Heart right ventricle (tissue), 16 donors: ENCODE data around the gene ENKD1. TPM values are rescaled to one million over a fixed set of nuclear protein-coding genes. Genes with fewer than 3 reads are reported as not detected.
A peak's percentile ranks its signal among the peaks of the same experiment; 100 is the strongest.

Experiments used
- ATAC-seq, 8 donors: fragments of 200-7000 bp; cut with Tn5 transposase; one replicate each; pipeline ENCODE4 v1.9.1; 2020; ENCODE audit warnings: mild to moderate bottlenecking in 8 of 8, moderate library complexity in 8 of 8, moderate number of reproducible peaks in 1 of 8
- DNase-seq, 2 donors: peaks; one replicate each; pipeline ENCODE4 v3.0.0-alpha.2; 2020
- H3K27ac ChIP-seq, 10 donors: fragments of 200-600 bp; sonication (generic) in 2 of 10; one replicate each; pipeline versions ENCODE4 v1.5.0 to v1.8.0; 2020 to 2022; ENCODE audit warnings: mild to moderate bottlenecking in 3 of 10
- H3K27me3 ChIP-seq, 7 donors: fragments of 200-600 bp; one replicate each; pipeline ENCODE4 v1.8.0; 2021 to 2022; ENCODE audit warnings: mild to moderate bottlenecking in 2 of 7
- H3K36me3 ChIP-seq, 9 donors: fragments of 200-600 bp; sonication (generic) in 1 of 9; one replicate each; pipeline versions ENCODE4 v1.5.0 to v1.8.0; 2020 to 2022; ENCODE audit warnings: mild to moderate bottlenecking in 2 of 9
- H3K4me1 ChIP-seq, 9 donors: fragments of 200-600 bp; sonication (generic) in 1 of 9; one replicate each; pipeline versions ENCODE4 v1.5.0 to v1.8.0; 2020 to 2022; ENCODE audit warnings: mild to moderate bottlenecking in 4 of 9
- H3K4me3 ChIP-seq, 10 donors: fragments of 200-600 bp; sonication (generic) in 2 of 10; one replicate each; pipeline versions ENCODE4 v1.5.0 to v1.8.0; 2020 to 2022; ENCODE audit warnings: mild to moderate bottlenecking in 7 of 10, moderate library complexity in 2 of 10
- H3K9me3 ChIP-seq, 11 donors: fragments of 200-600 bp in 10 of 11; sonication (generic) in 2 of 11; one replicate each; pipeline versions ENCODE4 v1.5.0 to v1.8.0; 2013 to 2022; ENCODE audit warnings: mild to moderate bottlenecking in 2 of 11, control low read depth in 1 of 11, moderate library complexity in 1 of 11
- CTCF ChIP-seq, 9 donors: fragments of 200-600 bp; sonication (generic) in 2 of 9; IDR thresholded peaks; one replicate each; pipeline versions ENCODE4 v1.5.0 to v1.8.0; 2021 to 2022; ENCODE audit warnings: antibody characterized with exemption in 9 of 9, mild to moderate bottlenecking in 5 of 9, moderate library complexity in 1 of 9
- WGBS, 2 donors: extraction: QIAGEN DNeasy Blood & Tissue Kit; methylation state at CpG; one replicate each; pipeline ENCODE4 v1.1.7; 2013; ENCODE audit warnings: inconsistent platforms in 1 of 2; 5-methylcytosine and 5-hydroxymethylcytosine counted together
- intact Hi-C, 10 donors: fragments of 100-400 bp; cut with DNase I; formaldehyde crosslinking; loops; one replicate each; pipeline versions ENCODE4 v1.11.1 to v1.14.2; 2022
- polyA plus RNA-seq, 2 donors: library from polyadenylated mRNA; stranded (reverse); fragments of 200-250 nt; gene quantifications; one replicate each; pipeline ENCODE4 v1.2.3, GENCODE V29; 2013
- total RNA-seq, 10 donors: library from RNA; stranded (reverse); fragmentation: NEBNext Ultra II Directional in 3 of 10; extraction: Animal tissue kit (Norgen Biotek cat#: 25700) in 3 of 10; gene quantifications; one replicate each; pipeline versions ENCODE4 v1.2.1 to v1.2.4, GENCODE V29; 2021 to 2023
- donor health status: Arrhythmogenic right ventricular cardiomyopathy.
- donor health status: ischemic (EF 13 %, LVEDD 7.1; RV severe dilation, severe dysfunction).
- donor health status: healthy with polysubstance abuse.
- donor health status: DM: no; HTN: yes; CAD: no.
- donor health status: DM: no; HTN: no; CAD: no.
- donor health status: ischemic (EF 25% LVEDD 6.9; RV normal size, moderate dysfunction).
- donor health status: ischemic (EF 25% LVEDD 5.7; RV mildly dilated, moderate dysfunction).
- donor health status: healthy.
- donor health status: DM: yes; HTN: yes; CAD: no.
- donor health status: Ischemic cardiomyopathy.
- donor health status: ischemic (EF 35%, LVEDD 5.7; RV mildly dilated, moderate dysfunction).
- donor health status: nonischemic (EF 11% LVEDD 7.7; RV severe dilation, severe dysfunction).
- donor health status: DM: yes; HTN: yes; CAD: no.
- donor health status: PGD.
- donor health status: ischemic (EF 29% LVEDD 5.4; RV normal size, mild dysfunction).
- donor health status: nonischemic (EF 23%, LVEDD 6.1; RV moderate dilation, normal function).

The ENKD1 gene
- total and polyA plus RNA-seq, 12 donors, result 3.6 to 30.9 (median 8.5) TPM

- Histone ChIP-seq H3K27me3 (peaks cover 10 to 79% (median 69%) of the 10 kb centered on the region in 7 donors), H3K36me3 (peaks cover 0 to 14% (median 0%) of the 10 kb centered on the region in 9 donors), H3K27ac (no peak overlapping the region), H3K4me3 (peak overlapping the region; percentile 9 to 51 (median 38)), H3K4me1 (peaks cover 3 to 27% (median 12%) of the 10 kb centered on the region in 9 donors), H3K9me3 (no peaks in the 10 kb centered on the region)
- peak in 3 of 9 donors; percentile 10 to 31 (median 16) for TF ChIP-seq CTCF (IDR thresholded peaks at IDR 0.05)
- WGBS, 2 donors, result 3 to 12% methylated on average over 58 to 68 of the region's 68 CpGs
- ATAC-seq, result peak in 1 of 8 donors; percentile 14
- peak in 1 of 2 donors; percentile 18 for DNase-seq
- intact Hi-C loops, result loop anchor here in 2 of 10 donors (5.0 to 10.0 kb wide), 2 partner anchors 88 to 91 kb away; partner anchors contain the start of gene CTCF (in 2 of the 2)
These were observed 13.3 kb downstream of the ENKD1 start for GRCh38 chr16:67653128-67653788.

DNA sequence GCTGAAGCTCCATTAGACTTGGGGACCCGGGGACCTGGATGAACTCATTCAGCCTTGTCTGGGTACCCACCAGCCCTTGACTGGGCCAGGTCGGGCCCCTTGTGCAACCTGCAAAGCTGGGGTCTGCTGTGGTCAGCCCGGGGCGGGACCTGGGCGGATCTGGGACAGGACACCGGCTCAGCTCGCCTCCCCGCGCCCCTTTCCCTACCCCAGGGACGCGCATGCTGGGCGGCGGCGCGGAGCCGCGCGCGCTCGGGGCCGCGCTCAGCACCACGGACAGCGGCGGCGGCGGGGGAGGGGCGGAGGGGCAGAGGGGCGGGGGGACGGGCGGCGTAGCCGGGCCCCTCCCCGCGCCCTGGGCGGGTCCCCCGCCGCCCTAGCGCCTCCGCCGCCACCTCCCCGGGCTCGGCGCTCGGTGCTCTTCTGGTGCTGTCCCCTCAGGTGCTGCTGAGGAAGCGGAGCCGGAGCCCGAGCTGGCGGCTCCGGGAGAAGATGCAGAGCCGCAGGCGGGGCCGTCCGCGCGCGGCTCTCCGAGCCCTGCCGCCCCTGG lies 13.9 kb downstream of the ENKD1 start:
- ATAC-seq, result peak in 2 of 8 donors; percentile 8 to 30
- 7 to 13% methylated on average over 32 to 59 of the region's 59 CpGs for WGBS, 2 donors

GRCh38 chr16:67651847-67652246 lies 14.7 kb downstream of the ENKD1 start:
- DNase-seq, result no peak
- Histone ChIP-seq H3K4me3 (no peak overlapping the region), H3K27ac (no peak overlapping the region), H3K36me3 (peaks cover 0 to 3% (median 0%) of the 10 kb centered on the region in 9 donors), H3K9me3 (no peaks in the 10 kb centered on the region), H3K27me3 (peaks cover 15 to 93% (median 83%) of the 10 kb centered on the region in 7 donors), H3K4me1 (peaks cover 3 to 29% (median 15%) of the 10 kb centered on the region in 9 donors)
- intact Hi-C loops, result loop anchor here in 2 of 10 donors (5.0 to 10.0 kb wide), 2 partner anchors 87 to 90 kb away; partner anchors contain the start of gene CTCF (in 2 of the 2)
- WGBS, 2 donors, result 85 to 88% methylated on average over 4 of the region's 4 CpGs
- TF ChIP-seq CTCF (IDR thresholded peaks at IDR 0.05), result no peak
- no peak for ATAC-seq

More for the DNA sequence above, 13.9 kb downstream of the ENKD1 start:
- Histone ChIP-seq H3K4me3 (peak overlapping the region in 9 of 10 donors; percentile 28 to 51 (median 39)), H3K36me3 (peaks cover 0 to 10% (median 0%) of the 10 kb centered on the region in 9 donors), H3K4me1 (peaks cover 3 to 29% (median 15%) of the 10 kb centered on the region in 9 donors), H3K27me3 (peaks cover 15 to 85% (median 75%) of the 10 kb centered on the region in 7 donors), H3K9me3 (no peaks in the 10 kb centered on the region), H3K27ac (no peak overlapping the region)
- TF ChIP-seq CTCF (IDR thresholded peaks at IDR 0.05), result no peak
- intact Hi-C loops, result loop anchor here in 2 of 10 donors (5.0 to 10.0 kb wide), 2 partner anchors 88 to 90 kb away; partner anchors contain the start of gene CTCF (in 2 of the 2)
- peak in 1 of 2 donors; percentile 16 for DNase-seq

DNA sequence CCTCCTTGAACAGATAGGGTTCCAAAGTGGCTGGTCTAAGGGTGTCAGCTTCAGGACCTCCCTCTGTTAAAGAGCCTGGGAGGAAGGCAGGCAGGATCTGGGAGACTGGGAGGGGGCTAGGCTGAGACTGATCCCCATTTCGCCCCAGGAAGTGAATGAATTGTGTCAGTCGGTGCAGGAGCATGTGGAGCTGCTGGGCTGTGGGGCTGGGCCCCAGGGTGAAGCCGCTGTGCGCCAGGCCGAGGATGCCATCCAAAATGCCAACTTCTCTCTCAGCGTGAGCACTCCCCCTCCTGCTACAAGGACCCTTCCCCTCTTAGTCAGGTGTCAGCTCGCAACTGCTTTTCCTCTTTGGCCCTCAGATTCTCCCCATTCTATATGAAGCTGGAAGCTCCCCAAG lies 15.5 kb downstream of the ENKD1 start:
- TF ChIP-seq CTCF (IDR thresholded peaks at IDR 0.05), result no peak
- no peak for DNase-seq
- H3K27me3 ChIP-seq, result peaks cover 15 to 99% (median 90%) of the 10 kb centered on the region in 7 donors
- no peak overlapping the region for H3K27ac ChIP-seq
- intact Hi-C loops, result loop anchor here in 2 of 10 donors (5.0 to 10.0 kb wide), 2 partner anchors 86 to 89 kb away; partner anchors contain the start of gene CTCF (in 2 of the 2)
- no peak overlapping the region for H3K4me3 ChIP-seq
- no peaks in the 10 kb centered on the region for H3K36me3 ChIP-seq
- WGBS, 2 donors, result 86 to 92% methylated on average over 7 of the region's 7 CpGs
- ATAC-seq, result no peak
- peaks cover 3 to 29% (median 15%) of the 10 kb centered on the region in 9 donors for H3K4me1 ChIP-seq
- H3K9me3 ChIP-seq, result no peaks in the 10 kb centered on the region
